Left colon (tissue), 2 donors: Measurements from ENCODE around the gene NDC1. TPM values are rescaled to one million over a fixed set of nuclear protein-coding genes. Genes with fewer than 3 reads are reported as not detected.
"Not testable (repeated sequence)": the region's sequence is repeated elsewhere in the genome, so short reads cannot be mapped to it uniquely, and the experiment has no call there.

ENCODE experiments used
- ATAC-seq: fragments of 200-7000 bp; cut with Tn5 transposase; one replicate; pipeline ENCODE4 v1.9.1; 2020; ENCODE audit warnings: mild to moderate bottlenecking, moderate library complexity
- DNase-seq, 2 donors: peaks; one replicate each; pipeline ENCODE4 v3.0.0-alpha.2; 2020
- intact Hi-C, 2 donors: fragments of 100-400 bp; cut with DNase I in 1 of 2; cut with micrococcal nuclease in 1 of 2; formaldehyde crosslinking; loops; one replicate each; pipeline versions ENCODE4 v1.11.2 to v1.14.0; 2022; cut with DNase I, micrococcal nuclease
- long read RNA-seq: library from polyadenylated mRNA; unstranded; transcript quantifications from one replicate; pipeline ENCODE4 v2.0.0, GENCODE V29; 2021
- total RNA-seq, 2 donors: library from RNA; stranded (reverse); fragmentation: NEBNext Ultra II Directional; extraction: Animal tissue kit (Norgen Biotek cat#: 25700); gene quantifications; one replicate each; pipeline ENCODE4 v1.2.1, GENCODE V29; 2021
- donor health status: DM: no; HTN: no; CAD: no.
- donor health status: DM: yes; HTN: yes; CAD: no.

The NDC1 gene
- 10 to 100 TPM; 10.3 to 16.8 TPM for total RNA-seq
- long read RNA-seq, full-length matches to known transcripts = 4 of 11 reads
- long read RNA-seq, partial matches to known transcripts = 5 of 11 reads
- long read RNA-seq, other reads (novel, unspliced or antisense) = 2 of 11 reads

- peak; percentile 93 for ATAC-seq
- intact Hi-C loops = no loop called here
Measured at GRCh38 chr1:53837924-53838653, at the start of gene NDC1. Gene NDC1, minus strand, starts transcription at chr1:53838296. Its CDS starts 35 bp downstream, at chr1:53838261.

DNA sequence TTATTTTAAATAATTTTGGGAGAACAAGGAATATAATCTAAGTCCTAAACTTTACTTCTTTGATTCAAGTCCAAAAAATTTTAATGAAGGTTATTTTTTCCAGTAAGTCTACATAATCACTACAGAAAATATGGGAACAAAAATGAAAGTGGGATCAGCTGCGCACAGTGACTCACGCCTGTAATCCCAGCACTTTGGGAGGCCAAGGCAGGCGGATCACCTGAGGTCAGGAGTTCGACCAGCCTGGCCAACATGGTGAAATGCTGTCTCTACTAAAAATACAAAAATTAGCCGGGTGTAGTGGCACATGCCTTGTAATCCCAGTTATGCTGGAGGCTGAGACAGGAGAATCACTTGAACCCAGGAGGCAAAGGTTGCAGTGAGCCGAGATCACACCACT, 45.5 kb upstream of the NDC1 start:
- DNase-seq, intact Hi-C loops, ATAC-seq: not testable (repeated sequence)

More at GRCh38 chr1:53837924-53838653, at the start of gene NDC1:
- DNase-seq = peak; percentile 92

DNA sequence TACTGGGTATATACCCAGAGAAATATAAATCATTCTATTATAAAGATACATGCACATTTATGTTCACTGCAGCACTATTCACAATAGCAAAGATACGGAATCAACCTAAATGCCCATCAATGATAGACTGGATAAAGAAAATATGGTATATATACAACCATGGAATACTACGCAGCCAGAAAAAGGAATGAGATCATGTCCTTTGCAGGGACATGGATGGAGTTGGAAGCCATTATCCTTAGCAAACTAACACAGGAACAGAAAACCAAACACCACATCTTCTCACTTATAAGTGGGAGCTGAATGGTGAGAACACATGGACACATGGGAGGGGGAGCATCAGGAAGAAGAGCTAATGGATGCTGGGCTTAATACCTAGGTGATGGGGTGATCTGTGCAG, 43.8 kb upstream of the NDC1 start:
- ATAC-seq, DNase-seq, intact Hi-C loops: not testable (repeated sequence)

DNA sequence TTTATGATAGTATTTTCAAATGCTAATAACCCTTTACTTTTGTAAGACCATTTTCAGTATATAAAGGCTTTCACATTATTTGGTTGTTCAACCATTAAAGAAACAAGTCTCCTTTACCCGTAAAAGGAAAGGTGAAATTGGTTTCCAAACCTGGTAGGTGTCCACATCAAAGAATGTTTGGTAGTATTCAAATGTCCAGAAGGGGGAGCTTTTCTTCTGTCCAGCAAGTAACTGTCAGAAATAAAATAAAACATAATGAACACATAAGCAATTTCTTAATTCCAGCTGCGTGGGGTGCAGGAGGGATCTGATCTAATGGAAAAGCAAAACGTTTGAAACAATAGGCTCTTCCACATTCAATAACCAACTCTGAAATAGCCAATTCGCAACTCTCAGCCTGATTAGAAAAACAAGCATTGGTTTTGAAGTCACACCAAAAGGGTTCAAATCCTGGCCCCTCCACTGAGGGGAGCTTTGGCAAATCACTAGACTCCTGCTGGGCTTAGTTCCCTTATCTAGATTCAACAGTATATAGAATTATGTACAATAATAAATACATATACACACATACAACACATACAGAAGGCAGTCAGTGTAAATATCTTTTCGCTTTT, 40.5 kb upstream of the NDC1 start:
- intact Hi-C loops = no loop called here
- DNase-seq = no peak
- peak; percentile 42 for ATAC-seq

DNA sequence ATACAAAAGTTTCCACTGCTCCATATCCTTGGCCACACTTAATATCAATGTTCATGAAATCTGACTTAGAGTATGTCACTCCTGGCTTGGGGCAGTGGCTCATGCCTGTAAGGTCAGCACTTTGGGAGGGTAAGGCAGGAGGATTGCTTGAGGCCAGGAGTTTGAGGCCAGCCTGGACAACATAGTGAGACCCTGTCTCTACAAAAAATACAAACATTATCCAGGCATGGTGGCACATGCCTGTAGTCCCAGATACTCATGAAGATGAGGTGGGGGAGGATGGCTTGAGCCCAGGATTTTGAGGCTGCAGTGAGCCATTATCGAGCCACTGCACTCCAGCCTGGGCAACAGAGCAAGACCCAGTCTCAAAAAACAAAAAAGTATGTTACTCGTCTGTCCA, 37.1 kb upstream of the NDC1 start:
- intact Hi-C loops, ATAC-seq, DNase-seq: not testable (repeated sequence)

DNA sequence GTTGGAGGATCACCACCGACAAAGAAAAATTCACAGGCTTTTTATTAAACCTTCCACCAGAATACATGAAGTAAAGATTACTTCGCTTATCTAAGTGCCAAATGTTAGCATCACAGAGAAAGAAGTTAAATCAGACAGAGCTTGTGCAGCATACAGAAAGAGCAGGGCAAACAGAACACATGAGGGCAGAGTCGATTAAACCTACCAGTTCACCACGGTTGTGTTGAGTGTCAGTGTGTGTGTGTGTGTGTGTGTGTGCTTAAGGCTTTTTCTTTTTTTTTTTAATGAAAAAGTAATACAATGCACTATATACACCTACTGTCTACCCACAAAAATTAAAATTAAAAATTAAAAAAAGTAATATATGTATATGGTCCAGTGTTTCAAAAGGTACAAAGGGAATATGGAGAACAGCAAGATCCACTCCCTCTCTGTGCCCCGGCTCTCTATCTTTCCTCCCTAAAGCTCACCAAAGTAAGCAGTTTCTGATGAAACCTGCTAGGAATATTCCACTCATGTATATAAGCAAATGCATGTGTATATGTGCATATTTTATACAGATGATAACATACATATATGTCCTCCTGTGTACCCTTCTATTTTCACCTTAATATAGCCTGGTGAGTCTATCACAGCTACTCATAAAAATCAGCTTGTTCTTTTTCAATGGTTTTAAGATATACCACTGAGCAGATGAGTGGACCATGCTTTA, 33.8 kb upstream of the NDC1 start:
- ATAC-seq (no peak), DNase-seq (no peak)
- intact Hi-C loops = loop anchor here in 1 of 2 donors (5.0 kb wide), 1 partner anchor 90 kb away; no protein-coding TSS in a partner anchor

DNA sequence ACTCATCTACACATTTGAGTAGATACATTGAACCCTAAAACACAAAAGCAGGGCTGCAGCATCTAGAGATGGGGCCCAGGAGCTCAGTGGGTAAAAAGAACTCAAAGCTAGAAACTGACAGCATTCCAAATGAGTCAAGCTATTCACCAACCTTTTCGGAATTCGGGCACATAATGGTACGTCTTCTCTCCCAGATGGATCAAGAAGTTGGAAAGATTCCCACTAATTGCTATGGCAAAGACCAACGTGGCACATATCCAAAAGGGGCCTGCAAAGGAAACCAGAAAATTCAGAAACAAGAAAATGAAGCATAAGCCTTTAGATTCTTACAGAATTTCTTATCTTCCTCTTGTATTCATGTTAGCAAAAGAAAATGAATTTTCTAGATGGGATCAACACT, 33.1 kb upstream of the NDC1 start:
- DNase-seq = no peak
- ATAC-seq = no peak
- intact Hi-C loops = loop anchor here in 1 of 2 donors (5.0 kb wide), 1 partner anchor 91 kb away; no protein-coding TSS in a partner anchor

DNA sequence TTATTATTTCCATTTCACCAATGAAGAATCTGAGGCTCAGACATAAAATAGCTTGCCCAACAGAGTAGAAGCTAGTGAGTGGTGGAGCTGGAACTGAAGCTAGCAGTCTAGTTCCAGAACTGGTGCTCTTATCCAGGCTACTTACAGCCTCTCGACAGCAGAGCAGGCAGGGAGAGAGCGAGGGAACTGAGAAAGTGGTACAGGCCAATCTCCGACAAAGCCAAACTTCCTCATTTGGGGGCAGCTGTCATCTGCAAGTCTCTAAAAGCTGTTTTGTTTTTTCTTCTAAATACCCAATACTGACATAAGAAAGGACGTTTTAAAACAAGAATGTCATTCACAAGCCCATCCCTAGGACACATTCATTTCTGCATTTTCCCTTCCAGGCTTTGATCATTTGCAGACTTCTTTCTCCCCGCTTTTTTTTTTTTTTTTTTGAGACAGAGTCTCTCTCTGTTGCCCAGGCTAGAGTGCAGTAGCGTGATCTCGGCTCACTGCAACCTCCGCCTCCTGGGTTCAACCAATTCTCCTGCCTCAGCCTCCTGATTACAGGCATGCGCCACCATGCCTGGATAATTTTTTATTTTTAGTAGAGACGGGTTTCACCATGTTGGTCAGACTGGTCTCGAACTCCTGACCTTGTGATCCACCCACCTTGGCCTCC, 31.5 kb upstream of the NDC1 start:
- no peak for DNase-seq
- no peak for ATAC-seq
- intact Hi-C loops = loop anchor here in 1 of 2 donors (5.0 kb wide), 1 partner anchor 93 kb away; no protein-coding TSS in a partner anchor

DNA sequence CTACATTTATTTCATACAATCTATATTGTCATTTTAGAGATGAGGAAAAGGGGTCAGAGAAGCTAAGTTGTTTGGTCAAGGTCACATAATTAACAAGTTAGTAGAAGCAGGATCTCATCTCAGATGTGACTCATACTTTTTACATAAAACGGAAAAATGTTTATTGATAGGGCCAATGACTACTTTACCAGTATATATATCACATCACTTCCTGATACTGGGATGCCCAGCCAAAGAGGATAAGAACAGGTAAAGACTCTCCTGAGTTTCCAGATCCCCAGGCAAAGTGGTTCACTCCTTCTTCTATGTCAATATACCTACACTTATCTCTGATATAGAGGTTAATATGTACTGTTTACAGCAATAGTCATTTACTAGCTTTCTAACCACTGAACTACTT, 30.5 kb upstream of the NDC1 start:
- ATAC-seq = peak; percentile 89
- DNase-seq = no peak
- intact Hi-C loops = no loop called here

DNA sequence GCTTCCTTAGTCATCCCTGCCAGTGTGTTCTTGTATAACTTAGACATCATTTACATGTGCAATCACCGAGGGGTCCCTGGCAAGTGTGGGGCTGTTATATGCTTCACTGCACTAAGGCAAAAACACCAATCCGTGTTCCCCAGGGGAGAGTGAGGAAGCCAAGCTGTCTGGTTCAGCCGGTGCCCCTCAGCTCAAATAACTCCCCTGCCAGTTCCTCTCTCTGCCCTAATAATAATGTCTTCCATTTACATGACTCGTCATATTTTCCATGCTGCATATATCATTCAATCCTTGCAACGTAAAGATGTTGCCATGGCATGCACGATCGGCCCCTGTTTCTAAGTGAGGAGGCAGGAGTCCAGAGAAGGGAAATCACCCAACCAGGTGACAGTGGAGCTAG, 24.4 kb upstream of the NDC1 start:
- DNase-seq (no peak), ATAC-seq (no peak)
- intact Hi-C loops = no loop called here

- intact Hi-C loops = no loop called here
- ATAC-seq = peak; percentile 80
- peak in 1 of 2 donors; percentile 23 for DNase-seq
Measured at GRCh38 chr1:53860967-53861411, 22.9 kb upstream of the NDC1 start.

- no peak for DNase-seq
- intact Hi-C loops = loop anchor here in 1 of 2 donors (10.0 kb wide), 1 partner anchor 193 kb away; no protein-coding TSS in a partner anchor
Measured at GRCh38 chr1:53851571-53852285, 13.6 kb upstream of the NDC1 start.

GRCh38 chr1:53850082-53850673, 12.1 kb upstream of the NDC1 start:
- ATAC-seq (no peak), DNase-seq (no peak)
- intact Hi-C loops = loop anchor here in 1 of 2 donors (10.0 kb wide), 1 partner anchor 195 kb away; no protein-coding TSS in a partner anchor

More at GRCh38 chr1:53851571-53852285, 13.6 kb upstream of the NDC1 start:
- no peak for ATAC-seq

GRCh38 chr1:53847980-53848379, 9.9 kb upstream of the NDC1 start:
- intact Hi-C loops = no loop called here
- DNase-seq = no peak
- no peak for ATAC-seq

DNA sequence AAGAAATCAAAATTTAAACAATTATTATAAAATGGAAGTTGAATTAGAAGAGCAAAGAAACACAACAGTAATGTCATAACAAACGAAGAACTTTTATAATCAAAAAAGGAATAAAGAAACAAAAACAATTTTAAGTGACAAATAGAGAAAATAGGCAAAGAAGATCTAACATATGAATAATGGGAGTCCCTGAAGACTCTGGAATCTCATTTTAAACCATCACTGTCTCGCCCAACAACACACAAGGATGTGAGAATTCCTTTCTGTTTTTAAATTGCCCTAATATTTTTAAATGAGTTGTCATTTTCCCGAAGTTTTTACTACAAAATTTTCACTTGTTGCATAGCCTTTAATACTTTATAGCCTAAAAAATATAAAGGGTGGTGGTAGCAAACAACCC, 4.3 kb upstream of the NDC1 start:
- DNase-seq (no peak), ATAC-seq (no peak)

GRCh38 chr1:53838654-53838974, 518 bp upstream of the NDC1 start:
- intact Hi-C loops = no loop called here
- DNase-seq (no peak), ATAC-seq (no peak)

More for the DNA sequence above, 4.3 kb upstream of the NDC1 start:
- intact Hi-C loops = no loop called here

DNA sequence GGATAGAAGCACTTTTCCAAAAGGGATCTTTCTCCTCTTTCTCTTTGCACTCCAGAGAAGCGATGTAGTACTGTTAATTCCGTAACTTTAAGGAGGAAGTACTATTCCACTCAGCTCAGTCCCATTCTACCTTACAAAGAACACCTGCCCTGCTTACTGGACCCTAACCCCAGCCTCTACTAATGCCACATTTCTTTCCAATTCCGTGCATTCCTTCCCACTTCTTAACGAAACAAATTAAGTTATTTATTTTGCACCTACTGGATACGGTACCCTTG, 511 bp downstream of the NDC1 start:
- intact Hi-C loops = no loop called here
- DNase-seq (no peak), ATAC-seq (peak; percentile 25)

DNA sequence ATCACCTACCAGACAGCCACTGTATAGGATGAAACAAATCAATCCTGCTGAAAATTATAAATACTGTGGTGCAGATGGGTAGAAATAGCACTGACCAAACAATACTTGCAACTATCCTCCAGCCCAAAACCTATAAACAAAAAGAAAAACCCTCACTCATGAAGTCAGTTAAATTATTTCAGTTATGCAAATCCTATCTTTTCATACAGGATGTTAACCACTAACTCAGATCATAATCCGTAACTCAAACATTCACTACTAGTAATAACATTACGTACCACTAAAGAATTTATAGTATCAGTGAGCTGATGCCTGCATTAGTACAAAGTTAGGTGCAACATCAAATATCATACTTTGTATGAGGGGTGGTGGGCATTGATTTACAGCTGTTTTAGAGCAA, 2.6 kb downstream of the NDC1 start:
- intact Hi-C loops = no loop called here

More for the DNA sequence above, 2.6 kb downstream of the NDC1 start:
- ATAC-seq (no peak), DNase-seq (no peak)
